AG09309 (cell line): ENCODE measurements around the gene SNCG.
A peak's percentile ranks its signal among the peaks of the same experiment; 100 is the strongest.

ENCODE experiments used
- DNase-seq: peaks from one replicate; pipeline ENCODE4 v3.0.0-alpha.2; 2010; ENCODE audit warnings: low read depth
- H3K4me3 ChIP-seq: 2 replicates; pipeline ENCODE4 v1.5.1; 2011; ENCODE audit warnings: mild to moderate bottlenecking, low read depth, low read length, moderate library complexity; ENCODE audit not compliant: control insufficient read depth
- TF ChIP-seq, protein P1 (sequence below): IDR thresholded peaks from 2 replicates; pipeline ENCODE4 v1.5.1; 2011; ENCODE audit warnings: mild to moderate bottlenecking, low read depth, low read length, inconsistent platforms; ENCODE audit not compliant: insufficient read depth, control insufficient read depth; ENCODE audit errors: missing control alignments

SNCG gene

DNA sequence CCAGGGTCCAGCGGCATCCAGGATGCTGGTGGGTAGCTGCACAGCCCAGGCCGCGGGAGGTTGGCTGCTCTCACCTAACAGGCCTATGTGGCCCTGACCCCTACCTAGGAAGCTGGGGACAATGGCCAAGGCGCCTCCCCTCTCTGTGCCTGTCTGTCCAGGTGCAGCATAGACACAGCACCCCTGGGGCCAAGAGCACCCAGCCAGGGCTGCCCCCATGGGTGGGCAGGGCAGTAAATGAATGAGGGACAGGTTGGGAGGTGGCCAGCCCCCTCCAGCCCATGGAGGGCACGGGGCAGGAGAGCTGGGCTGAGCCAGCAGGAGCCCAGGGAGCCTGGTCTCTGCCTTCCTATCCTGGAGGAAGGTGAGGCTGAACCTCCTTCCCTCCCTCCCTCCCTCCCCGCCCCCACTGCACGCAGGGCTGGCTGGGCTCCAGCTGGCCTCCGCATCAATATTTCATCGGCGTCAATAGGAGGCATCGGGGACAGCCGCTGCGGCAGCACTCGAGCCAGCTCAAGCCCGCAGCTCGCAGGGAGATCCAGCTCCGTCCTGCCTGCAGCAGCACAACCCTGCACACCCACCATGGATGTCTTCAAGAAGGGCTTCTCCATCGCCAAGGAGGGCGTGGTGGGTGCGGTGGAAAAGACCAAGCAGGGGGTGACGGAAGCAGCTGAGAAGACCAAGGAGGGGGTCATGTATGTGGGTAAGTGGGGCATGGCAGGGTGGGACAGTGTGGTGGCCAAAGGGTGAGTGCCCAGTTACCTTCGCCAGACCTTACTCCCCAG, at the start of gene SNCG:
Gene SNCG (plus strand): TSS at position 484 of the 785 bp plus-strand sequence. CDS start 99 bp downstream, at position 583.
- TF ChIP-seq, protein P1, sequence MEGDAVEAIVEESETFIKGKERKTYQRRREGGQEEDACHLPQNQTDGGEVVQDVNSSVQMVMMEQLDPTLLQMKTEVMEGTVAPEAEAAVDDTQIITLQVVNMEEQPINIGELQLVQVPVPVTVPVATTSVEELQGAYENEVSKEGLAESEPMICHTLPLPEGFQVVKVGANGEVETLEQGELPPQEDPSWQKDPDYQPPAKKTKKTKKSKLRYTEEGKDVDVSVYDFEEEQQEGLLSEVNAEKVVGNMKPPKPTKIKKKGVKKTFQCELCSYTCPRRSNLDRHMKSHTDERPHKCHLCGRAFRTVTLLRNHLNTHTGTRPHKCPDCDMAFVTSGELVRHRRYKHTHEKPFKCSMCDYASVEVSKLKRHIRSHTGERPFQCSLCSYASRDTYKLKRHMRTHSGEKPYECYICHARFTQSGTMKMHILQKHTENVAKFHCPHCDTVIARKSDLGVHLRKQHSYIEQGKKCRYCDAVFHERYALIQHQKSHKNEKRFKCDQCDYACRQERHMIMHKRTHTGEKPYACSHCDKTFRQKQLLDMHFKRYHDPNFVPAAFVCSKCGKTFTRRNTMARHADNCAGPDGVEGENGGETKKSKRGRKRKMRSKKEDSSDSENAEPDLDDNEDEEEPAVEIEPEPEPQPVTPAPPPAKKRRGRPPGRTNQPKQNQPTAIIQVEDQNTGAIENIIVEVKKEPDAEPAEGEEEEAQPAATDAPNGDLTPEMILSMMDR = no peak
- no peak for DNase-seq
- H3K4me3 ChIP-seq = no peak within 1 kb of the TSS

DNA sequence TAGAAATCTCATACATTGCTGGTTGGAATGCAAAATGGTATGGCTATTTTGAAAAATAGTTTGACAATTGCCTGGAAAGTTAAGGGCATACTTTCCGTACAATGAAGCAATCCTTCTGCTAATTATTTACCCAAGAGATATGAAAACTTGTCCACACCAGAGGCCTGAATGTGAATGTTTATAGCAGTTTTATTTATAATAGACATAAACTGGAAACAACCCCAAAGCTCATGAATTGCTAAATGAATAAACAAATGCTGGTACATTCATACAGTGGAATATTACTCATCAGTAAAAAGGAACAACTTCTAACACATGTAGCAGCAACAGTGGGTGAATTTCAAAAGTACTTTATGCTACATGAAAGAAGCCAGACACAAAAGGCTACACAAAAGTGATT, 43.7 kb upstream of the SNCG start:
- H3K4me3 ChIP-seq = no peak overlapping the region
- TF ChIP-seq, protein P1 = no peak
- DNase-seq = no peak

DNA sequence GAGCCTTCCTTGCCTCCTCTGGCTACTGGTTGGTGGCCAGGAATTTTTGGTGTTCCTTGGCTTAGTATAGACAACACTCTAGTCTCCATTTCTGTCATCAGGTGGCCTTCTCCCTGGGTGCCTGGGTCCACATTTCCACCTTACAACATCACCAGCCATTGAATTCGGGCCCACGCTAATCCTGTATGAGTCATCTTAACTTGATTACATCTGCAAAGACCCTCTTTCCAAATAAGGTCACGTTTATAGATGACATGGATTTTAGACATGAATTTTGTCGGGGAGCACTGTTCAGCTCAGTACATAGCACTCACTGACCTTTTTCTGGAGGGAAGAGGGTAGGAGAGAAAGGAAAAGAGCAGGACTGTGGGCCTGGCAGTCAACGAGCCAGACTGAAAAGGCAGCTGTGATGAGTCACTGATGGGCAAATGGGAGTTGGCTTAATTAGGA, 40.4 kb upstream of the SNCG start:
- no peak for DNase-seq
- TF ChIP-seq, protein P1 = no peak
- H3K4me3 ChIP-seq = no peak overlapping the region

DNA sequence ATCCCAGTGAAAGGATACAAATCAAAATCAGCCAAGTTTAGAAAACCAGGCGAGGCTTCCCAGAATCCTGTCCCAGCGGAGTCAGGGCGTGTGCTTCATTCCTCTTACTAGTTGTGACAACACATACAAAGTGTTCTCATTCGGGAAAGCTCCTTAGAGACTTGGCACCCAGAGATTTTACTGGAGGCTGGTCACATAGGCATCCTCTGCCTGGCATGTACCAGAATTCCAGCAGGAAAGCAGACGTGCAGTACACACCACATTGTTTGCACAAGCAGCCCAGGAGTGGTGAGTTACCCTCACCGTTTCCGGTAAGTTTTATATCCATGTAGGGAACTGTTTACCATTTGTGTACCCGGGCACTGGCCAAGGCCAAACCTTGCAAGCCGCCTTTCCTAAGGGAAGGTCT, 35.8 kb upstream of the SNCG start:
- TF ChIP-seq, protein P1 = no peak
- DNase-seq = no peak
- no peak overlapping the region for H3K4me3 ChIP-seq

DNA sequence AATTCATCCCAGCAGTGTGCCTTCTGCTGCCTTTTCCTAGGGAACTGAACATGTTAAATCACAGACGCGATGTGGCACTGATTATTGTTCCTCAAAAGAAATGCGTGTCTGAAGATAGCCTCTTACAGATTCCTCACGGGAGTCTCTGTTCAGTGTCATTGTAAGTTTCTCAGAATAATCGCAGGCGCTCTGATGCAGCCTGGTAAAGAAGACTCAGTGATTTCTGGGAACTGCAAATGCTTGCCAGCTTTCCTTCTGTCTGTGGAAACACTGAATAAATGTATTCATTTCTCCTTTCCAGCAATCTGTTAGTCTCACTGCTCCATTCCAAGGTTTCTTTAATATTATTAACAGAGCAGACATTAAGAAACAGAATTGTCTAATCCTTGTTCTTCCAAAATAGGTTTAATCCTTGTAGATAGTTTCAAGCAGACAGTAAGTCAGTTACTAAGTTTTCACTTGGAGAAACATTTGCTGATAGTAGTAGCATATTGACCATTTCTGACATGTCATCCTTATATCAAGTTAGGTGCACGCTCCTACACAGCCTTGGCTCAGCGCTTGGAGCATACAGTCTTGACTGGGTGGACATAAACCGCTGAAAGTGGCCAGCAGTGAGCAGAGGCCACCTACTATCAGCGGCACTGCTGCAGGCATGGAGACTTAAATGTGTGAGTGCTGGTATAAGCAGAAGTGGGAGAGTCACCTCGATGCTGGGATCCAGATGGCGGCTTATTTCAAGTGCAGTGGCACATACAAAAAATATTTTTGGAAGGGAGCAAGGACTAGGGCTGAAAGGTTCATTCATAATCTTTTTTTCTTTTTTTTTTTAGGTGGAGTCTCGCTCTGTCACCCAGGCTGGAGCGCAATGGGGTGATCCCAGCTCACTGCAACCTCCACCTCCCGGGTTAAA, 28.7 kb upstream of the SNCG start:
- TF ChIP-seq, protein P1 = no peak
- no peak for DNase-seq
- H3K4me3 ChIP-seq = no peak overlapping the region

DNA sequence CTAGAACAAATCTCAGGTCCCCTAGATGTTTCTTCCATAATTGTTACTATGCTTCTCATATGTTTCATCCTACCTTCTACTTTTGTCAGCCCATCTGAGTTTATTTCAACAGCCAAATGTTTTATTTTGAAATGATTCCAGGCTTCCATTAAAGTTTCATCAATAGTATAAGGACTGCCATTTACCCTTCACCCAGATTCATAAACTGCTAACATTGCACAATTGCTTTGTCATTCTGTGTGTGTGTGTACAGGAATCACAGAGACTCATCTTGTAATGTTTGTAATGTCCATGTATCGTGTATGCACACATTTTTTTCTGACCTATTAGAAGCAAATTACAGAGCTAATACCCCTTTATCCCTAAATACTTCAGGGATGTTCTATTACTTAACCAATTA, 26.5 kb upstream of the SNCG start:
- H3K4me3 ChIP-seq = no peak overlapping the region

More for the DNA sequence above, 26.5 kb upstream of the SNCG start:
- TF ChIP-seq, protein P1 = no peak
- DNase-seq = peak; percentile 58
